GM18505 (cell line): ENCODE measurements around the gene CALM1.

Source experiments
- ATAC-seq: cut with Tn5 transposase; IDR thresholded peaks from one replicate; pipeline ENCODE4 v1.9.1; 2021; ENCODE audit not compliant: unreplicated experiment
- POLR2A ChIP-seq: IDR thresholded peaks from 4 replicates; pipeline ENCODE4 v1.6.1; 2011; ENCODE audit warnings: borderline replicate concordance; ENCODE audit not compliant: insufficient read depth, insufficient read length; ENCODE audit errors: extremely low read depth

The CALM1 gene

GRCh38 chr14:90426031-90426540, 29.3 kb downstream of the CALM1 start:
- ATAC-seq = no peak
- no peak for TF ChIP-seq POLR2A

GRCh38 chr14:90426663-90427062, 29.8 kb downstream of the CALM1 start:
- no peak for TF ChIP-seq POLR2A
- ATAC-seq = no peak

GRCh38 chr14:90427848-90428426, 31.1 kb downstream of the CALM1 start:
- no peak for ATAC-seq
- no peak for TF ChIP-seq POLR2A

- no peak for TF ChIP-seq POLR2A
- no peak for ATAC-seq
Observed at GRCh38 chr14:90428676-90429075, 31.8 kb downstream of the CALM1 start.

DNA sequence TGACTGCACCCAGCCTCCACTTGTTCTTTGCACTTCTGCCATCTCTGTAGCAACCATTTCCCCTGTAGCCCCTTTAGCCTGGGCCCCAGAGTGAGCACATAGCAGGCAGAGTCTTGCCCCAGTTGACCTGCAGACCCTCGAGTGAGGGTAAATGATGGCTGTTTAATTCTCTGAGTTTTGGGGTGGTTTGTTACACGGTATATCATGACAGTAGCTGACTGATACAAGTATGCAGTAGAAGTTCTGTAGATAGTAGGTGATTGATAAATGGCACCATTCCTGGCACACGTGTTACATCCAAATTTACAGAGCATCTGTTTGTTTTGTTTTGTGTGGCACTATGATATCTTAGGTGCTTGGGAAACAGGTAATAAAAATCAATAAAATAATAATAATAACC, 32.4 kb downstream of the CALM1 start:
- ATAC-seq = no peak
- TF ChIP-seq POLR2A = no peak

DNA sequence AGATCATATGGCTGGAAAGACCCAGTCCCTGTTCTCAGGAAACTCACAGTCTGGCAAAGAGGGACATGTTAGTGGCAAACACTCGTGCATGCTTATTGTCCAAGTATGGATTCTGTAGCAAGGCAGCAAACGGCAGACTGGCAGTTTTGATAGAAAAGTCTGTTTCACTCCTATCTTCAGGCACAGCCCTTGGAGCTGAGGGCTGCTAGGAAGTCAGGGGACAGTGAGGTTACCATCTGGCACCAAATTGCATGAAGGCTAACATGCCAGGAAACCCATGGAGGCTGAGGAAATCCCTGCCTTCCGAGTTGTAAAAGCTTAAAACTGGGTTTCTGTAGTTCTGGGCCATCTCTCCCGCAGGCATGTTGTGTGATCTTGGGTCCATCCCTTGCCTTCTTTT, 32.9 kb downstream of the CALM1 start:
- TF ChIP-seq POLR2A = no peak
- ATAC-seq = no peak

DNA sequence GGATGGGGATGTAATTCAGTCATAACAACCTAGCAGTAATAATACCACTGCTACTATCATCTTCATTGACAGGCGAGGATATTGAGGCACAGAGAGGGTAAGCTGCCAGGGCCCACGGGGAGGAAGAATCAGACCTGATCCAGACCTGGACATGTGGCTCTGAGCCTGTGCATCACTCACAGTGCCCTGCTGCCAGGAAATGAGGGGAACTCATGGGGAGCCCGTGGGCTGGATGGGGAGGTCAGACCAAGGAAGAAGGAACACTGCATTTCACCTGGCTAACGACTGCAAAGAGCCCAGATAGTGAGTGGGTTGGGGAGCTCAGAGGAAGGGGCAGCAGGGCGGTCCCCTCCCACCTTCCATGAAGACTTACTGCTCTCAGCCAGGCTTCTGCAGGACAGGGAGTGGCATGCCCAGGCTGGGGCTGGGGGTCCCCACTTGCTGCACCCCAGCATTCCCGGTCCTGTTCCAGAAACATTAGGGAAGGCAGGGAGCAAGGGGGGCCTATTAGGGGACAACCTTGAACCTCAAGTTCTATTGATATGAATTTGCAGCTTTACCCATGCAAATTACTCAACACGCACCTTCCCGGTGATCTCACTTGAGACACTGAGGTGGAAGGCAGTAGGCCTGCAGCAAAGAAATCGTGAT, 37.7 kb downstream of the CALM1 start:
- ATAC-seq = no peak
- no peak for TF ChIP-seq POLR2A

GRCh38 chr14:90438841-90439240, 42.0 kb downstream of the CALM1 start:
- ATAC-seq = no peak
- TF ChIP-seq POLR2A = no peak

GRCh38 chr14:90440021-90440451, 43.2 kb downstream of the CALM1 start:
- no peak for ATAC-seq
- no peak for TF ChIP-seq POLR2A

DNA sequence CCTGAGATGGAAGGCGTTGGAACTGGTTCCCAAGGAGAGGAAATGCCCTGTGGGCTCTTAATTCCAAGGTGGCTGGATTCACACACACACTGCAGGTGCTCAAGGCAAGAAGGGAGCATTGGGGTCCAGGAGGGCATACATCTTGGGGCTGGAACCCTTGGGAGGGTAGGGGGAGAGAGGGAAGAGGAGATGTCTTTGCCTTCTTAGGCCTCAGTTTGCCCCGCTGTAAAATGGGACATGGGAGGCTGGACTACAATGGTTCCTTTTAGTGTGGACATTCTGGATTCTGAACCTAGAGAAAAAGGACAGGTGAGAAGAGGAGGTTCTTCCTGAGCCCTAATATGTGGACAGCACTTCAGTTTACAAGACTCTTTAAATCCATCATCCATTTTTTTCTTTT, 43.8 kb downstream of the CALM1 start:
- TF ChIP-seq POLR2A = no peak

DNA sequence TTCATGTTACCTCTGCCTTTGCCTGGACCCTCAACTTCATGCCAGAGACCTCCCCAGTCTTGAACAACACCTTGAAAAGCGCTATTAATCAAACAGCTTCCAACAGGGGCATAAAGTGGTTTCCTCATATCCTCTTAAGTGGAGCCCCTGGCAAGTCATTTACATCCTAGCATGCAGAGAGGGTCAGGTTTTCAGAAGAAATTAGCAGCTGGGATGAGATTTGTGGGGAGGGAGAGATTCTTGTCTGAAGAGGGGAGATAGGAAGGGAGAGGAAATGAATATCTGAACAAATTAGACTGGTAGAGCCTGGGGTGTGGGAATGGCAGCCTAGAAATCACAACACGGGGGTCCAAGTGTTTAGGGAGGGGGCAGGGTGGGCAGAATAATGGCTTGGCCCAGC, 45.6 kb downstream of the CALM1 start:
- no peak for ATAC-seq
- TF ChIP-seq POLR2A = no peak

More for the DNA sequence above, 43.8 kb downstream of the CALM1 start:
- ATAC-seq = no peak

- no peak for ATAC-seq
- no peak for TF ChIP-seq POLR2A
Observed at GRCh38 chr14:90443161-90444076, 46.6 kb downstream of the CALM1 start.

GRCh38 chr14:90444077-90444696, 47.4 kb downstream of the CALM1 start:
- no peak for TF ChIP-seq POLR2A
- no peak for ATAC-seq
